Fibroblast of skin of left quadriceps (primary cell): Measurements from ENCODE around the gene LIPH.
A peak's percentile ranks its signal among the peaks of the same experiment; 100 is the strongest.

Experiments
- DNase-seq, 2 experiments: peaks; one replicate each; pipeline ENCODE4 v3.0.0-alpha.2; 2013; ENCODE audit warnings: low read depth in 2 of 2

Gene LIPH

GRCh38 chr3:185539934-185540333 is 12.5 kb downstream of the LIPH start:
- DNase-seq, result no peak

DNA sequence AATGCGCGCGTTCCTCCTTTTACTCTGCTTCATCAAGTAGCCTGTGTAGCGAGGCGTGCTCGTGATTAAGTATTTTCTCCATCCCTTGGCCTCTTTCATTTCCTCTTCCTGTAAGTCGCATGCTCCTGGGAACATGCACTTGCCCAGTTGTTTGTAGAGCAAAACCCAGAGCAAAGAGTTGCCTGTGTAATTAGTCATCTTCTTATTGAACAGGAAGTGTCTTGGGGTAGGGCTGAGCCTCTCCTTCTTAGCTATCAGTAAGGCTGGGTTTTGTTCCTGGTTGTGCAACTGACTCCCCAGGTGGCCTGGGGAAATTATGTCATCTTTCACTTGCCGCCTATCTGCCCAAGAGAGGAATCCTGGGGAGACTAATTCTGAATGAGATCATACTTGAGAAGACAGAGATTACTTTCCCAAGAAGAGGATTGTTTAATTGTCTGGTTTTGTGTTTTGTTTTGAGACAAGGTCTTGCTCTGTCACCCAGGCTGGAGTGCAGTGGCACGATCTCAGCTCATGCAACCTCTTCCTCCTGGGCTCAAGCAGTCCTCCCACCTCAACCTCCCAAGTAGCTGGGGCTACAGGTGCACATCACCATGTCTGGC is 14.9 kb downstream of the LIPH start:
- DNase-seq, result peak; percentile 22 to 32

GRCh38 chr3:185534511-185534910 is 17.9 kb downstream of the LIPH start:
- no peak for DNase-seq

- DNase-seq, result no peak
Observed at GRCh38 chr3:185532901-185533300, 19.5 kb downstream of the LIPH start.

- no peak for DNase-seq
Observed at GRCh38 chr3:185530856-185531255, 21.5 kb downstream of the LIPH start.

DNA sequence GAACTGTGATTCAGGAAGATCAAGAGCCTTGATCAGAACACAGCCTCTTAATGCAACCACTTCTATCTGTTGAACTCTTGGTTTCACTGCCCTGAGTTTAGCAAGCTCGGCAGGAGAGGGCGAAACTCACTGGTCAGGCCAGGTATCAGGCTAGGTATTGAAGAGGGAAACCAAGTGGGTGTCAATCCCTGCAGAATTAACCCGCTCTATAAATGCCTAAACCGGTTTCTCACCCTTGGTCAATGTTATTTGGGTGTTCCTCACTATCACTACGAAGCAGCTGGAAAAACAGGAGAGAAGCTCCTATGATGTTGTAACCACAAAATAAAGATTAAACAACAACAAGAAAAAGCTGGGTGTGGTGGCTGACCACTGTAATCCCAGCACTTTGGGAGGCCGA is 23.9 kb downstream of the LIPH start:
- no peak for DNase-seq

- DNase-seq, result no peak
Observed at GRCh38 chr3:185527364-185527763, 25.0 kb downstream of the LIPH start.

- DNase-seq, result no peak
Observed at GRCh38 chr3:185526349-185526951, 25.9 kb downstream of the LIPH start.

DNA sequence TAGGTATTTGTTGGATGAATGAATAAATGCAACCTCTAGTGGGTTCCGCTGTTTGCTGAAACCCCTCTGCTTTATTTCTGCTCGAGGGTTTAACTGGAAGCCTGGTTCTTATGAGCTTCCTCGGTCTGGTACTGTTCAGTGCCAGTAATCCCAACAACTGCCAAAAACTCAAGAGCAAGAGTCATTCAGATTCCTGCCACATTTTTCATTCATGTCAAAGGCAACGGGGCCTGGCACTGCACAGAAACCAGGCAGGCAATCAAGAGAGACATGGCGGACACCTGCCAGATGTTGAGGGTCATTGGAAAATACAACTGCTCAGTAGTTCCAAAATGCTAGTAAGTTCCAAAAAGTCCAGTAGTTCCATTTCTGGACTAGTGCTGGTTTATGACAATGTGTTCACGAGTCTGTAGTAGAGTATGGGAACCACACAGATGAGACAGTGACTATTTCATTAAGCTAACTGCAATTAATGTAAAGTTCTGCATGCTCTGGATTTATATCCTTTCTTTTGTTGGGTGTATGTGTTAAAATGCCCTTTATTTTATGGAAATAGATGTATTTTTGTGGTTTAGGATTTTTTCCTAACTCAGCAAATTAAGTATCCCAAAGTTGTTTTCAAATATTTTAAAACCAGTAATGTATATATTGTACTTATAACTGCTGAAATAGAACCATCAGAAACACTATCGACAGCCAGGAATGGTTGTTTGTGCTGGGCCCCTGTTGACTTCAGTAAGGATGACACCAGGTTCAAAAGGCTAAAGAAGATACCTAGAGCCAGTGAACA is 30.8 kb downstream of the LIPH start:
- no peak for DNase-seq

- no peak for DNase-seq
Observed at GRCh38 chr3:185519021-185519420, 33.4 kb downstream of the LIPH start.

- no peak for DNase-seq
Observed at GRCh38 chr3:185517387-185518130, 34.8 kb downstream of the LIPH start.

- DNase-seq, result no peak
Observed at GRCh38 chr3:185511711-185512110, 40.7 kb downstream of the LIPH start.

DNA sequence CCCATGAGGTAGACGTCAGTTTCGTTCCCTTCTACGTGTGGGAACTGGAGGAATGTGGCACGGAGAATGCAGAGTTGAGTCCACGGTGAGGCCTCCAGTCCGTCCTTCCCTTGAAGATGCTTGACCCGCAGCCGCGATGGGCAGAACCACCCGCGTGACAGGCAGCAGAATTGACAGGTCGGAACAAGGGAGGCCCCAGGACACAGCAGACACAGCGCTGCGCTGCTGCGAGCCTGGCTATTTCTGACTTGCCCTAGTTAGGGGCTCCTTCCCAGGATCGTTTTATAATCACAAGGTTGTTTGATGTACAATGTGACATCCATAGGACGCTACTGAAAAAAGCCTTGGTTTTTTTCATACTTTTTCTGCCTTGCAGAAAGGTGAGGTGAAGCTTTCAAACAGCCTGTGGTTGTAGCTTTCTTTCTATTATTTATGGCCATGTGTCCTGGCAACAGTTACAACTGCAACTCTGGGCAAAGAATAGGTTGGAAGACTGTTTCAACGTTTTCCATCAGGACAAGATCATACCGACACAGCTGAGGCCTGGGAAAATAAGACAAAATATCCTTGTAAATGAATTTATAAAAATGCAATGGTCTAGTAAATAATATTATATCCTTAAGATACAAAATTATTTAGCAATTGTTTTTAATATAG is 43.9 kb downstream of the LIPH start:
- no peak for DNase-seq

DNA sequence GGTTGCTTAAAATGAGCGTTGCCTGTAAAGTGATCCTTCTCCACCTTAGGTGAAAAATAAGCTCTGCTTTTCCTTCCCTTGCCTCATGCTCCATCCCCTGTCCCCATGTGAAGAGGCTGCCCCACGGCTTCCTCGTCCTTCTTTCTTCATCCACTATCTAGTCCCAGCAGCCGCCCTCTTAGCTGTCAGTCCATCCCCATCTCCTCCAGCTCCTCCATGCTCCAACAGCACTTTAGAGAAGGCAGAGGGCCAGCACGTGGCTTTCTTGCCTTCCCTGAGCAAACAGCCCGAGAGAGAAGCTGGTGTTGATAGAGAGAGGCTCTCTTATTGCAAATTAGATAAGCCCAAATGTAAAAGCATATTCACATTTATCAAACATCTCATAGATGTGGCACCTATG is 44.5 kb downstream of the LIPH start:
- no peak for DNase-seq

GRCh38 chr3:185504636-185505035 is 47.8 kb downstream of the LIPH start:
- no peak for DNase-seq

DNA sequence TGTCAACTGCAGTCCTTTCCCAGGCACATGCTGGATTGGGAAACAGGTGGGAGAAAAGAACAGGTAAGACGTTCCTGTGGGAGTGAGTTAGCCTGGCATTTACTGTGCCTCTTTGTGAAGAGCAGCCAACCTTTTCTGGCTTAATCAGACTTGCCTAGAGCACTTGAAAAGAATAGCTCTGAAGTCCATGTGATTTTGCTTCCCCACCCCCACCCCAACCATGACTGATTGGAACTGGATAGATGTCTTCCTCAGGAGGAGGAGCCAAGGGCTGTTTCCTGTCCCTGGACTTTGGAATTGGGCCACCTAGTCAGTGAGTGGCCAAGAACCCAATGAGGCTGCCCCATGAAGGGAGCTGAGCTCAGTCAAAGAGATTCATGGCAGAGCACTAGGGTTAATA is 48.9 kb downstream of the LIPH start:
- DNase-seq, result no peak

GRCh38 chr3:185502987-185503386 is 49.4 kb downstream of the LIPH start:
- no peak for DNase-seq

- DNase-seq, result peak; percentile 73 to 75
Observed at GRCh38 chr3:185498503-185499396, 53.6 kb downstream of the LIPH start, which contains the start of gene TMEM41A. TSS of gene TMEM41A (minus strand) at chr3:185499035. CDS start at chr3:185498961, 74 bp downstream.

DNA sequence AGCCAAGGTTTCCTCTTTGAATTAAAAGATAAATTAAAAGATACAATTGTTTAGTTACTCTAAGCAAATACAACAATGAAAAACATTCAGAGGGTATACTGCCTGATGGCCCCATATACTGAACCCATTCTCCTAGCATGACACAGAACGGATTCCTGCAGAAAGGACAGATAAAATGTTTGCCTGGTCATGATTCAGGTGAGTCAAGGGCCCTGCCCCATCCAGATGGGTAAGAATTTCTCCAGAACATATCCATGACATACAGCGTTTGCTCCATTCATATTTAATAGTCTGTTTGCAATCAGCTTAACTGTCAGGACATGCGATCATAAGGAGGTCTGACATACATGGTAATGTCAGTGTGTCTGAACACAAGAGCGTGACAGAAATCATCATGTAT is 62.1 kb downstream of the LIPH start:
- no peak for DNase-seq

DNA sequence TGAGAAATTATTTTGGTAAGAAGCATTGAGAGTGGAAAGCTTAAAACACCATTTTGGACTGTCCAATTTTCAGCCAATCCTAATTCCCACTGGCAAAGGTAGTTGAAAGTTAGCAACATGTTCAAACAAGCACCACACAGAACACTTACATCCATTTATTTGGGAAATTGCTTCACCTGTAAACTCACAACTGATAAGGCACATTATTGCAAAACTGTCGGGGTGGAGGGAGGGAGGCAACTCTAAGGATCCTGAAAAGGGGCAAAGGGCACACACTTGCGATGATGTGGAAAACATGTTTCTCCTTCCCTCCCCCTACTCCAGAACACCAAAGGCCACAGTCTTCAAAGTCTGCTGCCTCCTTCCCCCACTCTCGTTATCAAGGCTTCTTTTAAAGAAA is 62.9 kb downstream of the LIPH start:
- no peak for DNase-seq

- no peak for DNase-seq
Observed at GRCh38 chr3:185488465-185488864, 63.9 kb downstream of the LIPH start.
